Measurements from ENCODE around the gene ACAP3.
"Not testable (repeated sequence)": the region's sequence is repeated elsewhere in the genome, so short reads cannot be mapped to it uniquely, and the experiment has no call there.

ACAP3 gene

DNA sequence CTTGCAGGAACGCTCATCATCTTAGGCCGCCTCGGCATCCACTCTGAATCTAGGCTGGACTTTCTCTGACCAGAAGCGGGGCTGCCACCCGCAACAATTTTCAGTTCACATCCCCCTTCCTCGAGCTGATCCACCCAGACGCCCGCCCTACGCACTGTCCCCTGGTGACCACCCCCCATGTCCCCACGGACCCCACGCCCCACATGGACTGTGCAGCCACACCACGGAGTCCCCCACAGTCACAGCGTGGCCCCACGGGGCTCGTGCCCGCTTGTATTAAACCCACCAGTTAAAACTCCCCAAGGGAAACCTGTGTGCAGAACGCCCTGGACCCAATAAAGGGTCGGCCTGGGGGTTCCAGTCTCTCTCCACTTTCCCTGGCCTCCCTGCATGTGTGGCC lies 48.2 kb downstream of the ACAP3 start:
- Histone ChIP-seq H3K27me3 (replicated peaks; ENCODE audit: control insufficient read depth, insufficient read depth, low read length) (no peaks in the 10 kb centered on the region), H3K9ac (ENCODE audit: low read length) (no peak overlapping the region), H3K36me3 (ENCODE audit: control insufficient read depth, insufficient read depth, low read length, severe bottlenecking) (peaks cover 65% of the 10 kb centered on the region), H3K4me1 (ENCODE audit: control insufficient read depth, insufficient read depth, low read length) (peaks cover 24% of the 10 kb centered on the region), H3K4me3 (ENCODE audit: low read length) (no peak overlapping the region), H3K9me3 (ENCODE audit: control insufficient read depth, low read length) (no peaks in the 10 kb centered on the region)
- DNase-seq (ENCODE audit: low read depth) = no peak

- Histone ChIP-seq H3K9me3 (ENCODE audit: control insufficient read depth, low read length) (no peaks in the 10 kb centered on the region), H3K4me1 (ENCODE audit: control insufficient read depth, insufficient read depth, low read length) (peaks cover 22% of the 10 kb centered on the region), H3K36me3 (ENCODE audit: control insufficient read depth, insufficient read depth, low read length, severe bottlenecking) (peaks cover 67% of the 10 kb centered on the region), H3K4me3 (ENCODE audit: low read length) (no peak overlapping the region), H3K27me3 (replicated peaks; ENCODE audit: control insufficient read depth, insufficient read depth, low read length) (no peaks in the 10 kb centered on the region), H3K9ac (ENCODE audit: low read length) (no peak overlapping the region)
- DNase-seq (ENCODE audit: low read depth) = no peak
Observed at GRCh38 chr1:1259119-1259488, 48.6 kb downstream of the ACAP3 start.

GRCh38 chr1:1256956-1257871 lies 50.5 kb downstream of the ACAP3 start:
- no peaks in the 10 kb centered on the region for H3K27me3 ChIP-seq (replicated peaks; ENCODE audit: control insufficient read depth, insufficient read depth, low read length)
- H3K4me3 ChIP-seq (ENCODE audit: low read length) = no peak overlapping the region
- peaks cover 6% of the 10 kb centered on the region for H3K4me1 ChIP-seq (ENCODE audit: control insufficient read depth, insufficient read depth, low read length)
- H3K9ac ChIP-seq (ENCODE audit: low read length) = no peak overlapping the region
- H3K9me3 ChIP-seq (ENCODE audit: control insufficient read depth, low read length) = no peaks in the 10 kb centered on the region
- no peak for DNase-seq (ENCODE audit: low read depth)
- peaks cover 63% of the 10 kb centered on the region for H3K36me3 ChIP-seq (ENCODE audit: control insufficient read depth, insufficient read depth, low read length, severe bottlenecking)

DNA sequence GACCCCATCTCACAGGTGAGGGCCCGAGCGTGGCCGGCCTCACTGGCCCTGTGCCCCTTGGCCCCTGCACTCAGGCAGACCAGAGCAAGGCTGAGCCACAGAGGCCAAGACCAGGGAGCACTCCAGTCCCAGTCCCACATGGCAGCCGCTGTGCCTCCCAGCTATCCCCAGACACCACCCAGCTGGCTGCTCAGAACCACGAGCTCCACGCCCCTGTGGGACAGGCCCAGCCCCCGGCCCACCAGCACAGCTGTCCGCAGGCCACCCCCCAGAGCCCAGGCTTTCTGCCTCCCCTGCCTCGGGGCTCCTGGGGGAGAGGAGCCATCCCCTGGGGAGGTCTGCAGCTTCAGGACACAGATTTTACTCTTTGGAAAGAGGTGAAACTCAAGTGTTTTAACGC lies 52.1 kb downstream of the ACAP3 start:
- Histone ChIP-seq H3K9ac (ENCODE audit: low read length) (no peak overlapping the region), H3K9me3 (ENCODE audit: control insufficient read depth, low read length) (no peaks in the 10 kb centered on the region), H3K27me3 (replicated peaks; ENCODE audit: control insufficient read depth, insufficient read depth, low read length) (no peaks in the 10 kb centered on the region), H3K36me3 (ENCODE audit: control insufficient read depth, insufficient read depth, low read length, severe bottlenecking) (peaks cover 59% of the 10 kb centered on the region), H3K4me1 (ENCODE audit: control insufficient read depth, insufficient read depth, low read length) (no peaks in the 10 kb centered on the region), H3K4me3 (ENCODE audit: low read length) (no peak overlapping the region)
- no peak for DNase-seq (ENCODE audit: low read depth)

DNA sequence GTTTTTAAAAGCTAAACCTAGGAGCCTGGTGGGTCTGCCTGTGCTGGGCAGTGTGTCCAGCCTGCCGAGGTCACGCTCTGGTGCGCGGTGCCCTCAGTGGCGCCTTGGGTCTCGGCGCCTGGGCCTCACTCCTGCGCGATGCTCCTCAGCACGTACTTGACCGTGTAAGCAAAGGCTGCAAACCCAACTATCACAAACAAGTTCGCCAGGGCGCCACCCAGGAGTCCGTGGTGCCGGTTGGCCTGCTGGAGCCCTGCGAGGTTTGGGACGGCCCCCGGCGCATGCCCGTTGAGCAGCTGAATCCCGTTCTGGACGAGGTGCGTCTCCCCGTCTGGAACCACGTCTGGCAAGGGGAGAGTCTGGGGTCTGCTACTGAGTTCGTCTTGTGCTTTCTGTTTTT lies 52.7 kb downstream of the ACAP3 start:
- DNase-seq (ENCODE audit: low read depth) = no peak
- Histone ChIP-seq H3K9me3 (ENCODE audit: control insufficient read depth, low read length) (no peaks in the 10 kb centered on the region), H3K4me3 (ENCODE audit: low read length) (no peak overlapping the region), H3K36me3 (ENCODE audit: control insufficient read depth, insufficient read depth, low read length, severe bottlenecking) (peaks cover 54% of the 10 kb centered on the region), H3K4me1 (ENCODE audit: control insufficient read depth, insufficient read depth, low read length) (no peaks in the 10 kb centered on the region), H3K27me3 (replicated peaks; ENCODE audit: control insufficient read depth, insufficient read depth, low read length) (no peaks in the 10 kb centered on the region), H3K9ac (ENCODE audit: low read length) (no peak overlapping the region)

DNA sequence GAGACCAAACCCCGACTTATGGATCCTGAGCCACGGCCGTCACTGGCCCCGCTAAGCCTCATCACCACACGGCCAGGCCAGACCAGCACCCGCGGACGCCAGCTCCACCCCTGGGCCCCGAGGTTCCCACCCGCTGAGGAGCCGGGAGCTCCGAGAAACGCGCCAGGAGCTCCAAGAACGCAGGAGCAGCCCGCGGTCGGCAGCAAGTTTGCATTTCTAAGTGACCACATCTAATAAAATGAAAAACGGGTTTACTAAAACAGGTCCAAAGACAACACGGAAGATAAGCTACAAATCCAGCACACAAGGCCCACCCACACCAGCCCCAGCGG lies 53.1 kb downstream of the ACAP3 start:
- Histone ChIP-seq H3K36me3 (ENCODE audit: control insufficient read depth, insufficient read depth, low read length, severe bottlenecking) (peaks cover 50% of the 10 kb centered on the region), H3K9me3 (ENCODE audit: control insufficient read depth, low read length) (no peaks in the 10 kb centered on the region), H3K9ac (ENCODE audit: low read length) (no peak overlapping the region), H3K27me3 (replicated peaks; ENCODE audit: control insufficient read depth, insufficient read depth, low read length) (no peaks in the 10 kb centered on the region), H3K4me1 (ENCODE audit: control insufficient read depth, insufficient read depth, low read length) (no peaks in the 10 kb centered on the region), H3K4me3 (ENCODE audit: low read length) (no peak overlapping the region)
- no peak for DNase-seq (ENCODE audit: low read depth)

- H3K4me1 ChIP-seq (ENCODE audit: control insufficient read depth, insufficient read depth, low read length) = no peaks in the 10 kb centered on the region
- no peak for DNase-seq (ENCODE audit: low read depth)
- no peak overlapping the region for H3K4me3 ChIP-seq (ENCODE audit: low read length)
- peaks cover 47% of the 10 kb centered on the region for H3K36me3 ChIP-seq (ENCODE audit: control insufficient read depth, insufficient read depth, low read length, severe bottlenecking)
- no peaks in the 10 kb centered on the region for H3K27me3 ChIP-seq (replicated peaks; ENCODE audit: control insufficient read depth, insufficient read depth, low read length)
- no peak overlapping the region for H3K9ac ChIP-seq (ENCODE audit: low read length)
- no peaks in the 10 kb centered on the region for H3K9me3 ChIP-seq (ENCODE audit: control insufficient read depth, low read length)
Observed at GRCh38 chr1:1253972-1254666, 53.6 kb downstream of the ACAP3 start.

DNA sequence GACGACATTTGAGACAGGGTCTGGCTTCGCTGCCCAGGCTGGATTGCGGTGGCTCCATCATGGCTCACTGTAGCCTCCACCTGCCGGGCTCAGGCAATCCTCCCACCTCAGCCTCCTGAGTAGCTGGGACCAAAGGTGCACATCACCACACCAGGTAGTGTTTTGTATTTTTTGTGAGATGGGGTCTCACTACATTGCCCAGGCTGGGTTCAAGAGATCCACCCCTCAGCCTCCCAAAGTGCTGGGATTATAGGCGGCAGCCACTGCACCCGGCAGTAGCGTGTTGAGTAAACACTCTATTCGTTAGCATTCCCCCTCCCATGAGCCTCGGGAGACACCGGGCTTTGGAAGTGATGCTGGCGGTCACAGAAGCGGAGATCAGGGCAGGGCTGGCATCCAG lies 54.4 kb downstream of the ACAP3 start:
- Histone ChIP-seq H3K27me3 (replicated peaks; ENCODE audit: control insufficient read depth, insufficient read depth, low read length) (no peaks in the 10 kb centered on the region), H3K36me3 (ENCODE audit: control insufficient read depth, insufficient read depth, low read length, severe bottlenecking) (peaks cover 42% of the 10 kb centered on the region), H3K9ac (ENCODE audit: low read length) (no peak overlapping the region), H3K9me3 (ENCODE audit: control insufficient read depth, low read length) (no peaks in the 10 kb centered on the region), H3K4me3 (ENCODE audit: low read length) (no peak overlapping the region), H3K4me1 (ENCODE audit: control insufficient read depth, insufficient read depth, low read length) (no peaks in the 10 kb centered on the region)
- DNase-seq (ENCODE audit: low read depth) = no peak

DNA sequence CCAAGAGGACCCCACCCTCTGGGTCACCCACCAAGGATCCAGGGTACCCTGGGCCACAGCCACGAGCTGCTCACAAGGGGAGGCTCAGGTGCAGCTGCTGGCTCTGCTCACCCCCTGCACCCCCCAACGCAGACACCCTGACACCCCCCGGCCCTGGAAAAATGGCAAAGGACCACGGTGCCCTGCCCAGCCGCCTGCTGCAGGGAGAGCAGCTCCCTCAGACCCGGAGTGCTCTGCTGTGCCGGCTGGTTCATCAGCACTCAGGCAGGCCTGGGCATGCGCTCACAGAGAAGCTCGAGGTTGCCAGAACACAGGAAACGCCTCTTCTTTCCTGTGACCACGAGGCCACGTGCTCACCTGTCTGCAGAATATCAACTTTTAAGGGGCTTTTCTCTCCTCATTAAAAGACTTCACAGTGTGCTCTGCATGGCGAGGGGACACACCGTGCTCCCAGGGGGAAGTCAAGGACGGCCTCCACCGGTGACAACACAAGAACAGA lies 56.9 kb downstream of the ACAP3 start:
- no peaks in the 10 kb centered on the region for H3K27me3 ChIP-seq (replicated peaks; ENCODE audit: control insufficient read depth, insufficient read depth, low read length)
- no peaks in the 10 kb centered on the region for H3K4me1 ChIP-seq (ENCODE audit: control insufficient read depth, insufficient read depth, low read length)
- no peak for DNase-seq (ENCODE audit: low read depth)
- H3K9me3 ChIP-seq (ENCODE audit: control insufficient read depth, low read length) = no peaks in the 10 kb centered on the region
- peaks cover 33% of the 10 kb centered on the region for H3K36me3 ChIP-seq (ENCODE audit: control insufficient read depth, insufficient read depth, low read length, severe bottlenecking)
- H3K4me3 ChIP-seq (ENCODE audit: low read length) = no peak overlapping the region
- H3K9ac ChIP-seq (ENCODE audit: low read length) = no peak overlapping the region

GRCh38 chr1:1248009-1248913 lies 59.5 kb downstream of the ACAP3 start:
- not testable (repeated sequence) for H3K4me1 ChIP-seq (ENCODE audit: control insufficient read depth, insufficient read depth, low read length); H3K36me3 ChIP-seq (ENCODE audit: control insufficient read depth, insufficient read depth, low read length, severe bottlenecking); H3K4me3 ChIP-seq (ENCODE audit: low read length); H3K27me3 ChIP-seq (replicated peaks; ENCODE audit: control insufficient read depth, insufficient read depth, low read length); DNase-seq (ENCODE audit: low read depth); H3K9ac ChIP-seq (ENCODE audit: low read length); H3K9me3 ChIP-seq (ENCODE audit: control insufficient read depth, low read length)
